HuH-7 (cell line): ENCODE data around the gene NIPAL3.

Experiments used
- DNase-seq: peaks from one replicate; pipeline ENCODE4 v3.0.0; 2011; ENCODE audit warnings: low spot score

NIPAL3 gene

GRCh38 chr1:24415334-24415909, at the start of gene NIPAL3:
TSS of gene NIPAL3 (plus strand) at chr1:24415802. CDS start at chr1:24419548, 3,746 bp downstream.
- DNase-seq = peak; percentile 85

- no peak for DNase-seq
These were observed 48.9 kb upstream of the NIPAL3 start for GRCh38 chr1:24366707-24367106.

- DNase-seq = no peak
These were observed 46.4 kb upstream of the NIPAL3 start for GRCh38 chr1:24369199-24369598.

- DNase-seq = no peak
These were observed 45.8 kb upstream of the NIPAL3 start for GRCh38 chr1:24369801-24370200.

DNA sequence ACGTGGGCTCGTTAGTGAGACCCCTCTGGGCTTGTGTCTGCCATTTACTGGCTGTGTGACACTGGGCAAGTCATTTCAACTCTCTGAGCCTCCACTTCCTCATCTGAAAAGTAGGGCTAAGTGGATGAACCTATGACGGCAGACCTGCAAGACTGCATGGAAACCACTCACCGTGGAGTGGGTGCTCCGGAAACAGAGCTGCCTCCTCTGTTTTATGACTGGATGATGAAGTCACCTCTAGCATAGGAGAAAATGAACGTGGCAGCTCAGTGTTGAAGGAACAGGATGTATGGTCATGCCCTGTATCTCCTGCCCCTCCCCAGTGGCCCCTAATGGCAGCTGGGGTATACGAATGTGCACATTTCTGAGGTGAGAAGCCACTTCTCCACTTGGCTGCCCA, 42.6 kb upstream of the NIPAL3 start:
- DNase-seq = no peak

DNA sequence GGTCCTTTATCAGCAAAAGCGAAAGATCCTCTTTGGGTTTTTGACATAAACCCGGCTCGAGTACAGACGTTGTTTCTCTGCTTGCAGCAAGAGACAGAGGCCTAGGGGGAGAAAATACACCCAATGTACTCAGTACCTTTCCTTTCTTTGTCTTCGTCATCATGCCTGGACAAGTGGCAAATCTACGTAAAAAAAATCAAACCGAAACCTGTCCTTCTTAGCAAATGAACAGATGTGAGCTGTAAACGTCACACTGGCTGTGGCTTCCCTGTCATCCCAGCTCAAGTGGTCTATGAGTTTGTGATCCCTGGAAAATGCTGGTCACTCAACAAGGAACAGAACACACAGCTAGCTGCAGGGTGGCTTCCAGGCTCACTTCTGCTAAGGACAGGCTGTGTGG, 41.9 kb upstream of the NIPAL3 start:
- no peak for DNase-seq

- DNase-seq = no peak
These were observed 40.5 kb upstream of the NIPAL3 start for GRCh38 chr1:24374891-24375786.

GRCh38 chr1:24379733-24380315, 35.8 kb upstream of the NIPAL3 start:
- no peak for DNase-seq

DNA sequence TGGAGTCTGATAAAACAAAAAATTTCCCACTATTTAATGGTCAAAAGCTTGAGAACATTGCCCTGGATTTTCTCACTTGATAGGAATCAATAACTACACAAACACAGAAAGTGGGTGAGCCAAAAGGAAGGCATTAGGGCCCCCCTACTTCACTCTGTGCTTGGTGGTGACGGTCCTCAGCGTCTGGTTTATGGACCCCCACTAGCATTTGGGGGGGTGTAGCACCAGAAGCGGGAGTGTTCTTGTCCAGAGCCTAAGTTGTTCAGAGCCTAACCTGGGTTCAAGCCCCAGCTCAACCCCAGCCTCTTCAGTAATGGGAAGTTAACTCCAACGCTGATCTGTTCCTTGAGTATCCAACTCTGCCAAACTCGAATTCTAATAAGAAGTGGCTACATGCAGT, 35.1 kb upstream of the NIPAL3 start:
- no peak for DNase-seq

GRCh38 chr1:24381256-24381655, 34.3 kb upstream of the NIPAL3 start:
- no peak for DNase-seq

DNA sequence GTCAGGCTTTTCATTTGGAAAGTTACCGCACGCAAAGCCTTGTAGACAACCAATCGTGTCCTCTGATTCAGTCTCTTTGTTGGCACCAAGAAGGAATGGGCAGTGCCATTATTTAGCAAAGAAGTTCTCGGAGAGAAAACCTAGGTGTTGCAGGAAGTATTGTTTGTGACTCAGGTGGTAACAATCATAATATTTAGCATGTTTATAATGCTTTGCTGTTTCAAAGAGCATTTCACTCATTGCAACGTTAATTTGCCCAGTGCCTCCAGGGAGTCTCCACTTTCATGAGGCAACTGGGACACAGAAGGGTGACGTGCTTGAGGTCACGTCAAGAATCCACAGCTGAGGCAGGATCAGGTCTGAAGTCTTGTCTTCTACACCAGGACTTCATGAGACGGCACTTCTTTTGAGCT, 33.4 kb upstream of the NIPAL3 start:
- no peak for DNase-seq

GRCh38 chr1:24383381-24383940, 32.1 kb upstream of the NIPAL3 start:
- no peak for DNase-seq

- no peak for DNase-seq
These were observed 31.1 kb upstream of the NIPAL3 start for GRCh38 chr1:24384251-24385090.

GRCh38 chr1:24385160-24385940, 30.3 kb upstream of the NIPAL3 start:
- peak; percentile 17 for DNase-seq

- no peak for DNase-seq
These were observed 29.4 kb upstream of the NIPAL3 start for GRCh38 chr1:24386241-24386640.

DNA sequence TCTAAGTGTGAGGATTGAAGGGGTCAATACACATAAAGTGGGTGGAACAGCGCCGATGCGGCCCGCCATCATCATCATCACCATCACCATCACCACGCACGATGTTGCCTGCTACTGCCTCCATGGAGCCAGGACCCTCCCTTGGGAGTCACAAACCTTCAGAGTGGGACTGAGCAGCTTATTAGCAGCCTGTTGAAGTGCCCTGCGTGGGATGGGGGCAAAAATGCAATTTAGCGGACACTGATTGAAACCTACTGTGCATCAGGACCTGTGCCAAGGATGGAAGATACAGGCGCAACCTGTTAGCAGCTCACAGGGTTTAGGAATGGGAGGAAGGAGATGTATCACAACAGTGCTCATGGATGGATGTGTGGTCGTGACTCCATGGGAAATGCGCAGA, 28.7 kb upstream of the NIPAL3 start:
- no peak for DNase-seq

GRCh38 chr1:24387636-24388175, 27.9 kb upstream of the NIPAL3 start:
- DNase-seq = no peak

DNA sequence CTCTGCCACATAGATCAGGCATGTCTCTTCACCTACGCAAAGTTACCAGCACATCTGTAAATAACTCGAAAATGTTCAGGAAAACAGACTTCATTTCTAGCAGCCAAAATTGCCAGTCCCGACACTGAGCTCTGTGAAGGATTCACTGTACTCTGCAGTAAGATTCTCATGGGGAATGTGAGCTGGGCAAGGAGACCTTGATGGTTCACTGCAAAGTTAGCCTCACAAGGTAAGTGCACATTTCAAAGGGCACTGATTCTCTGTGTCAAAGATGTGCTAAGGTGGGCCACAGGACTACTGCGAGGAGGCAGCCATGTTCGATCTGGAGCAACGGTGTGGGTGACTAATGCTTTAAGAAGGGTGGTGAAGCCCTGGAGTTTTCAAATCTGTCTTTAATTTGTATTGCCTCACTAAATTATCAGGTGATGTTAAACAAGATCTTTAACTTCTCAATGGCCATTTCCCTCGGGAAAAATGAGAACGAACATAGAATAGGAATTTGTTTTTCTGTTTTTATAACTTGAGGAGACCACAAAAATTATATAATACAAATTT, 27.2 kb upstream of the NIPAL3 start:
- DNase-seq = no peak

GRCh38 chr1:24389231-24389678, 26.3 kb upstream of the NIPAL3 start:
- DNase-seq = no peak
